Upper lobe of right lung (tissue), 1 donor: ENCODE data around the gene NUTM1. TPM values are rescaled to one million over a fixed set of nuclear protein-coding genes. Genes with fewer than 3 reads are reported as not detected.
A peak's percentile ranks its signal among the peaks of the same experiment; 100 is the strongest.
"Not testable (repeated sequence)": the region's sequence is repeated elsewhere in the genome, so short reads cannot be mapped to it uniquely, and the experiment has no call there.

Source experiments
- ATAC-seq: fragments of 200-7000 bp; cut with Tn5 transposase; one replicate; pipeline ENCODE4 v1.9.1; 2020; ENCODE audit warnings: mild to moderate bottlenecking, moderate library complexity
- DNase-seq: peaks from one replicate; pipeline ENCODE4 v3.0.0-alpha.2; 2020
- H3K27ac ChIP-seq: fragments of 200-600 bp; one replicate; pipeline ENCODE4 v1.8.0; 2022
- H3K27me3 ChIP-seq: fragments of 200-600 bp; one replicate; pipeline ENCODE4 v1.8.0; 2022; ENCODE audit warnings: mild to moderate bottlenecking
- H3K36me3 ChIP-seq: fragments of 200-600 bp; one replicate; pipeline ENCODE4 v1.8.0; 2022
- H3K4me1 ChIP-seq: fragments of 200-600 bp; one replicate; pipeline ENCODE4 v1.8.0; 2022
- H3K4me3 ChIP-seq: fragments of 200-600 bp; one replicate; pipeline ENCODE4 v1.8.0; 2022; ENCODE audit warnings: mild to moderate bottlenecking
- H3K9me3 ChIP-seq: fragments of 200-600 bp; one replicate; pipeline ENCODE4 v1.8.0; 2022
- intact Hi-C: fragments of 100-400 bp; cut with DNase I; formaldehyde crosslinking; loops from one replicate; pipeline ENCODE4 v1.11.0; 2022
- total RNA-seq: library from RNA; stranded (reverse); fragmentation: NEBNext Ultra II Directional; extraction: Animal tissue kit (Norgen Biotek cat#: 25700); gene quantifications from one replicate; pipeline ENCODE4 v1.2.1, GENCODE V29; 2021
- TF ChIP-seq, protein P1 (sequence below): fragments of 200-600 bp; IDR thresholded peaks from one replicate; pipeline ENCODE4 v1.8.0; 2022; ENCODE audit warnings: antibody characterized with exemption
- donor health status: DM: no; HTN: yes; CAD: no; lungs with severe emphysema.

Gene NUTM1
- total RNA-seq, 1 donor from 2014 or later, result not detected

DNA sequence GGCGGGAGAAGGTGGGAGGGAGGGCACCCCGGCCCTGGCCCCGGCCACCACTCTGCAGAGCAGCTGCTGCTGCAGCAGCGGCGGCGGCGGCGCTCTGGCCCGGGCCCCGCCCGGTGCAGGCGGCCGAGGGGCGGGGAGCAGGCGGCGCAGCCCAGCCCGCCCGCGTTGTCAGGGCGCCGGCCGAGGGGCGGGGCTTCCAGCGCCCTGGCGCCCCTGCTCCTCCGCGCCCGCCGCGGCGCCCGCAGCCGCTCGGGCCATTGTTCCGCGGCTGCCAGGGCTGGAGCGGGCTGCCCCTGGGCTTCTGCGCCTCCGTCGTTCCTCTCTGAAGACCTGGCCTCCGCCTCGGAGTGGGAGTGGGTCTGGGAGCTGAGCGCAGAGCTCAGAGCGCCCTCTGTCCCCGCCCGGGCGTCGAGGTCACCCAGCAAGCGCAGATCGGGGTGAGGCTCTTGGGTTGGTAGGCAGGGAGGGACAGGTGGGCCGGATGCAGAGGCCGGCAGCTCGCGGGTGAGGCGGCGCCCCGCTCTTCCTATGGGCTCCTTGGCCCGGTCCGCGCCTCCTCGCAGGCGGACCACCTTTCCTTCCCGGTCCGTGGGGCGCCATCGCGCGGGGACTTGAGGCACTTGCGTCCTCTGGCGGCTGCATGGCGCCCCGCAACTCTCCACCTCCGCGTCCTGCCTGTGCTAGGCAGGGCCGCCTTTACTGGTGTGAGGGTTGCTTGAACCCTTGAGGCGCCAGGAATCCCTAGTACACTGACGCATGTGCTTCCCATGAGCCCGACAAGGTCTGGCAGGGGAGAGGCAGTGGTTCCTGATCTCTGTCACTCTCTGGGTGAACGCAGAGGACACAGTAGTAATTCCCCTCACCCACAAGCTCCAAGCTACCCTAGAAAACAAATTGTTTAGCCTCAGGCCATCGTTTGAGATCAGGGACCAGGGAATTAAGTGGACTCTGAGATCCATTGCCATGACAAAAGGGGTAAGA lies 24.3 kb downstream of the NUTM1 start, which contains the start of gene LPCAT4:
Gene LPCAT4 (minus strand): TSS at position 96 of the 981 bp plus-strand sequence. CDS start 96 bp downstream, outside the sequence.
- peak within 1 kb of the TSS; percentile 98 for H3K27ac ChIP-seq
- no peaks in the 10 kb centered on the region for H3K27me3 ChIP-seq
- H3K9me3 ChIP-seq, result no peaks in the 10 kb centered on the region
- peak within 1 kb of the TSS; percentile 98 for H3K4me3 ChIP-seq
- TF ChIP-seq, protein P1, sequence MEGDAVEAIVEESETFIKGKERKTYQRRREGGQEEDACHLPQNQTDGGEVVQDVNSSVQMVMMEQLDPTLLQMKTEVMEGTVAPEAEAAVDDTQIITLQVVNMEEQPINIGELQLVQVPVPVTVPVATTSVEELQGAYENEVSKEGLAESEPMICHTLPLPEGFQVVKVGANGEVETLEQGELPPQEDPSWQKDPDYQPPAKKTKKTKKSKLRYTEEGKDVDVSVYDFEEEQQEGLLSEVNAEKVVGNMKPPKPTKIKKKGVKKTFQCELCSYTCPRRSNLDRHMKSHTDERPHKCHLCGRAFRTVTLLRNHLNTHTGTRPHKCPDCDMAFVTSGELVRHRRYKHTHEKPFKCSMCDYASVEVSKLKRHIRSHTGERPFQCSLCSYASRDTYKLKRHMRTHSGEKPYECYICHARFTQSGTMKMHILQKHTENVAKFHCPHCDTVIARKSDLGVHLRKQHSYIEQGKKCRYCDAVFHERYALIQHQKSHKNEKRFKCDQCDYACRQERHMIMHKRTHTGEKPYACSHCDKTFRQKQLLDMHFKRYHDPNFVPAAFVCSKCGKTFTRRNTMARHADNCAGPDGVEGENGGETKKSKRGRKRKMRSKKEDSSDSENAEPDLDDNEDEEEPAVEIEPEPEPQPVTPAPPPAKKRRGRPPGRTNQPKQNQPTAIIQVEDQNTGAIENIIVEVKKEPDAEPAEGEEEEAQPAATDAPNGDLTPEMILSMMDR, result peak; percentile 96
- intact Hi-C loops, result no loop called here
- peak; percentile 95 for DNase-seq
- H3K4me1 ChIP-seq, result peaks cover 9% of the 10 kb centered on the region
- ATAC-seq, result peak; percentile 96
- no peaks in the 10 kb centered on the region for H3K36me3 ChIP-seq

DNA sequence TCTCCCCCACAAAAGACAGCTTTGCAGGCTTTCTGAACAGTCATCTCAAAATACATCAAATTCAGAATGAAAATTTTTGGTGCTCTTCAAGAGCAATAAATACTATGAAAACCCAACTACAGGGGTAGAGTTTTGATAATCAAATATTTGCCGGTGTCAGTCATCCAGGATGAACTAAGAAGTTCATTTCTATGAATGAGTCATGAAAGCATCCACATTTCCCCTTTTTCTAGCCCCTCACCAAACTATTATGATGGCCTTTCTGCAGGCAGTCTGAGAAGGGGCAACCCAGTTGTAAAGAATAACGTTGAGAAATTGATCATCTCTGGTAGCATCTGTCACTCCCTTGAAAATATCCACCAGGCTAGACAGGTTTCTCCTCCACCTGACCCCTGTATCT lies 27.0 kb downstream of the NUTM1 start:
- H3K27me3 ChIP-seq, result no peaks in the 10 kb centered on the region
- no peak overlapping the region for H3K27ac ChIP-seq
- no peak overlapping the region for H3K4me3 ChIP-seq
- intact Hi-C loops, result loop anchor here (5.0 to 10.0 kb wide), 2 partner anchors 55 to 138 kb away; no protein-coding TSS in a partner anchor
- H3K9me3 ChIP-seq, result no peaks in the 10 kb centered on the region
- H3K36me3 ChIP-seq, result no peaks in the 10 kb centered on the region
- H3K4me1 ChIP-seq, result peaks cover 9% of the 10 kb centered on the region
- DNase-seq (no peak), ATAC-seq (no peak)
- TF ChIP-seq, protein P1, result no peak

GRCh38 chr15:34370643-34371042 lies 27.5 kb downstream of the NUTM1 start:
- H3K36me3 ChIP-seq, result no peaks in the 10 kb centered on the region
- H3K27ac ChIP-seq, result no peak overlapping the region
- DNase-seq (no peak), ATAC-seq (no peak)
- H3K4me1 ChIP-seq, result peaks cover 7% of the 10 kb centered on the region
- no peaks in the 10 kb centered on the region for H3K9me3 ChIP-seq
- no peak overlapping the region for H3K4me3 ChIP-seq
- intact Hi-C loops, result loop anchor here (5.0 to 10.0 kb wide), 2 partner anchors 56 to 138 kb away; no protein-coding TSS in a partner anchor
- H3K27me3 ChIP-seq, result no peaks in the 10 kb centered on the region
- TF ChIP-seq, protein P1, result no peak

DNA sequence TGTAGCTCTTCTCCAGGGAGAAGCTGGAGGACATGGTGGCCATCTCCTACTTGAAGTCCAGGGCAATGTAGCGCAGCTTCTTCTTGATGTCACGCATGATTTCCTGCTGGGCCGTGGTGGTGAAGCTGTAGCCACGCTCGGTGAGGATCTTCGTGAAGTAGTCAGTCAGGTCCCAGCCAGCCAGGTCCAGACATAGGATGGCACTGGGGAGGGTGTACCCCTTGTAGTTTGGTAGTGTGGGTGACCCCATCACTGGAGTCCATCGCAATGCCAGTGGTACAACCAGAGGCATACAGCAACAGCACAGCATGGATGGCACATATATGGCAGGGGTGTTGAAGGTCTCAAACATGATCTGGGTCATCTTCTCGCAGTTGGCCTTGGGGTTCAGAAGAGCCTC lies 30.8 kb downstream of the NUTM1 start:
- Histone ChIP-seq H3K27me3 (no peaks in the 10 kb centered on the region), H3K36me3 (no peaks in the 10 kb centered on the region), H3K27ac (no peak overlapping the region), H3K4me1 (no peaks in the 10 kb centered on the region), H3K9me3 (no peaks in the 10 kb centered on the region), H3K4me3 (no peak overlapping the region)
- intact Hi-C loops, result loop anchor here (5.0 to 10.0 kb wide), 2 partner anchors 59 to 142 kb away; no protein-coding TSS in a partner anchor
- DNase-seq (peak; percentile 43), ATAC-seq (peak; percentile 17)
- TF ChIP-seq, protein P1, result no peak

DNA sequence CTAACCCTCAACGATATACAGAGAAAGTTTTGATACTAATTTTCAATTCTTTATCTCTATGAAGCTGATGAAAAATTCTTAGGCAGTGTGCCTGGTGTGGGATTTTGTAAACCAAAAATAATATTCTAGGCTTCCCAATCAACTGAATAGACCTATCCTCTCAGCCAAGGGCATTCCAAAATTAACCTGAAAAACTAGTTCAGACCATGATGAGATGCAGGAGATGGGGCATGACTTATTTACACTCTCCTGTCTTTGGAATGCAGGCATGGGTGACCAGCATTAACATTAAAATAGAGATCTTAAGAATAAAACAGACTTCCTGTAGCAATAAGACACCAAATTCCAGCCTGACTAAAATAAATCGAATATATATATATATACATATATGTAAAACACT lies 31.7 kb downstream of the NUTM1 start:
- no peak for DNase-seq
- Histone ChIP-seq H3K4me3 (no peak overlapping the region), H3K9me3 (no peaks in the 10 kb centered on the region), H3K27ac (no peak overlapping the region), H3K36me3 (no peaks in the 10 kb centered on the region), H3K27me3 (no peaks in the 10 kb centered on the region), H3K4me1 (no peaks in the 10 kb centered on the region)
- no peak for ATAC-seq
- intact Hi-C loops, result loop anchor here (5.0 to 10.0 kb wide), 2 partner anchors 60 to 143 kb away; no protein-coding TSS in a partner anchor
- TF ChIP-seq, protein P1, result no peak

GRCh38 chr15:34375541-34375940 lies 32.4 kb downstream of the NUTM1 start:
- intact Hi-C loops, result loop anchor here (10.0 kb wide), 1 partner anchor 61 kb away; no protein-coding TSS in a partner anchor
- not testable (repeated sequence) for H3K36me3 ChIP-seq, H3K27ac ChIP-seq, H3K27me3 ChIP-seq, H3K4me3 ChIP-seq, DNase-seq, H3K4me1 ChIP-seq, ATAC-seq, H3K9me3 ChIP-seq
